Lower leg skin (tissue), 3 donors: ENCODE results near the gene PTPA.

Source experiments
- POLR2A ChIP-seq, 2 donors: fragments of 450-650 bp; IDR thresholded peaks; one replicate each; pipeline ENCODE4 v1.6.1; 2016 to 2017; ENCODE audit warnings: antibody characterized with exemption in 2 of 2, mild to moderate bottlenecking in 1 of 2, moderate library complexity in 1 of 2
- TF ChIP-seq, protein P1 (sequence below), 3 donors: fragments of 450-650 bp; IDR thresholded peaks; one replicate each; pipeline ENCODE4 v1.5.1; 2016; ENCODE audit warnings: antibody characterized with exemption in 3 of 3, mild to moderate bottlenecking in 3 of 3, moderate library complexity in 2 of 3

DNA sequence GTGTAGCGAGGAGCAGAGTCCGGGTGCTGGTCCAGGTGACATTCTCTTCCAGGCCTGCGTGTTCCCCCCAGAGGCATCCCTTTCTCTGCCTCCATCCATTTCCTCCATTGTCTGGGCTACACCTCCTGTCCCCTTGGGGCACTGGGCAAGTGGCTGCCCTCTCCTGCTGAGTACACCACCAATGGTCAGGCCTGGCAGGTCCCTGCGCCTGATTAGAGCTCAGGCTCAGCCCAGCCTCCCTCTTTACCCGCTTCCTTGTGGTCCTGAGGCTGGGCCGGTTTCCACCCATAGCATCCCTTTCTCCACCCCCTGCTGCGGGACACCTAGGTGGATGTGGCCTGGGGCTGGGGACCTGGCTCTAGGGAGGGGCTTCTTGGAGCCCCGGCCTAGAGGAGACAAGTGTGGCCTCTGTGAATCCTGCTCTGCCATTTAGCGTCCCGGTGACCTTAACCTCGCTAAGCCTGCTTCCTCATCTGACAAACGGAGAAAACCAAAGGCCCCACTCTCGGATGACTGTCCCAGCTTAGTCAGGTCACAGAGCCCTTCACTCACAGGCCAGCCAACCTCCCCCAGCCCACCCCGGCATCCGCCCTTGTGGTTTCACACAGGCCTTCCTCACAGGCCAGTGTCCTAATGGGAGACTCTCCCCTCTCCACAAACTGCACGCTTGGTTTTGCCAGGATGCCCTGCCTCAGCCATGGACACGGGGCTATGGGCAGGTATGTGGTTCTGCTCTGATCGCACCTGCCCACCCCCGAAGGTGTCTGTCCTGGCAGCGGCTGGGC is 17.4 kb upstream of the PTPA start:
- TF ChIP-seq POLR2A (IDR thresholded peaks at IDR 0.05): no peak
- TF ChIP-seq, protein P1, sequence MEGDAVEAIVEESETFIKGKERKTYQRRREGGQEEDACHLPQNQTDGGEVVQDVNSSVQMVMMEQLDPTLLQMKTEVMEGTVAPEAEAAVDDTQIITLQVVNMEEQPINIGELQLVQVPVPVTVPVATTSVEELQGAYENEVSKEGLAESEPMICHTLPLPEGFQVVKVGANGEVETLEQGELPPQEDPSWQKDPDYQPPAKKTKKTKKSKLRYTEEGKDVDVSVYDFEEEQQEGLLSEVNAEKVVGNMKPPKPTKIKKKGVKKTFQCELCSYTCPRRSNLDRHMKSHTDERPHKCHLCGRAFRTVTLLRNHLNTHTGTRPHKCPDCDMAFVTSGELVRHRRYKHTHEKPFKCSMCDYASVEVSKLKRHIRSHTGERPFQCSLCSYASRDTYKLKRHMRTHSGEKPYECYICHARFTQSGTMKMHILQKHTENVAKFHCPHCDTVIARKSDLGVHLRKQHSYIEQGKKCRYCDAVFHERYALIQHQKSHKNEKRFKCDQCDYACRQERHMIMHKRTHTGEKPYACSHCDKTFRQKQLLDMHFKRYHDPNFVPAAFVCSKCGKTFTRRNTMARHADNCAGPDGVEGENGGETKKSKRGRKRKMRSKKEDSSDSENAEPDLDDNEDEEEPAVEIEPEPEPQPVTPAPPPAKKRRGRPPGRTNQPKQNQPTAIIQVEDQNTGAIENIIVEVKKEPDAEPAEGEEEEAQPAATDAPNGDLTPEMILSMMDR (IDR thresholded peaks at IDR 0.05): no peak
